Testis (tissue), 5 donors: Measurements from ENCODE around the gene PCDHB16. TPM values are rescaled to one million over a fixed set of nuclear protein-coding genes. Genes with fewer than 3 reads are reported as not detected.
A peak's percentile ranks its signal among the peaks of the same experiment; 100 is the strongest.
"Not testable (repeated sequence)": the region's sequence is repeated elsewhere in the genome, so short reads cannot be mapped to it uniquely, and the experiment has no call there.

Experiments
- DNase-seq: peaks from one replicate; pipeline ENCODE4 v3.0.0-alpha.2; 2019
- H3K27ac ChIP-seq, 2 donors: fragments of 200-600 bp; sonication (generic); one replicate each; pipeline ENCODE4 v1.5.1; 2019
- H3K27me3 ChIP-seq: fragments of 200-600 bp; sonication (generic); one replicate; pipeline ENCODE4 v1.5.1; 2019
- H3K36me3 ChIP-seq: fragments of 200-600 bp; sonication (generic); one replicate; pipeline ENCODE4 v1.5.1; 2017; ENCODE audit warnings: low read depth; ENCODE audit errors: missing control alignments
- H3K4me1 ChIP-seq: fragments of 200-600 bp; sonication (generic); one replicate; pipeline ENCODE4 v1.5.1; 2019
- H3K4me3 ChIP-seq, 2 donors: fragments of 200-600 bp; sonication (generic); one replicate each; pipeline ENCODE4 v1.5.1; 2017 to 2019
- H3K9me3 ChIP-seq: fragments of 200-600 bp; sonication (generic); one replicate; pipeline ENCODE4 v1.5.1; 2017
- POLR2A ChIP-seq: fragments of 450-650 bp; IDR thresholded peaks from one replicate; pipeline ENCODE4 v1.6.1; 2017; ENCODE audit warnings: antibody characterized with exemption, mild to moderate bottlenecking, moderate library complexity
- WGBS, 2 donors: methylation state at CpG; one replicate each; pipeline ENCODE4 v1.1.5; 2018; 5-methylcytosine and 5-hydroxymethylcytosine counted together
- intact Hi-C: fragments of 100-400 bp; cut with DNase I; formaldehyde crosslinking; loops from one replicate; pipeline ENCODE4 v1.15.1; 2023; ENCODE audit warnings: low total_unique reads
- long read RNA-seq, 2 donors: transcript quantifications; one replicate each; lab custom pipeline, GENCODE V29; 2026
- polyA plus RNA-seq: library from polyadenylated mRNA; stranded (reverse); fragments of 350-450 nt; fragmentation: Illumina TruSeq; extraction: RNeasy Lipid Tissue Mini Kit (QIAGEN cat#74804); gene quantifications from one replicate; pipeline ENCODE4 v1.2.3, GENCODE V29; 2014; ENCODE audit warnings: low read depth, low replicate concordance; ENCODE audit not compliant: insufficient read depth
- total RNA-seq, 2 donors: library from RNA; depleted of rRNA; stranded (reverse); fragments of >200 nt; gene quantifications; one replicate each; pipeline ENCODE4 v1.2.3, GENCODE V29; 2016
- TF ChIP-seq, protein P1 (sequence below), 3 experiments: fragments of 450-650 bp in 2 of 3; fragments of 200-600 bp in 1 of 3; sonication (generic) in 1 of 3; IDR thresholded peaks; one replicate each; pipeline ENCODE4 v1.5.1; 2016 to 2019; ENCODE audit warnings: antibody characterized with exemption in 3 of 3, mild to moderate bottlenecking in 2 of 3, moderate library complexity in 1 of 3

Gene PCDHB16
- total RNA-seq (1 to 10 TPM; 2.6 to 3.3 TPM), polyA plus RNA-seq (1.9 TPM)
- long read RNA-seq, donor 1, full-length matches to known transcripts = 7 of 7 reads
- long read RNA-seq, donor 1, partial matches to known transcripts = 0 of 7 reads
- long read RNA-seq, donor 1, other reads (novel, unspliced or antisense) = 0 of 7 reads
- long read RNA-seq, donor 2, full-length matches to known transcripts = 1 of 1 reads
- long read RNA-seq, donor 2, partial matches to known transcripts = 0 of 1 reads
- long read RNA-seq, donor 2, other reads (novel, unspliced or antisense) = 0 of 1 reads

- Histone ChIP-seq H3K4me3 (peak within 1 kb of the TSS; percentile 16 to 45), H3K36me3 (no peaks in the 10 kb centered on the region), H3K4me1 (no peaks in the 10 kb centered on the region), H3K9me3 (no peaks in the 10 kb centered on the region), H3K27ac (no peak within 1 kb of the TSS), H3K27me3 (no peaks in the 10 kb centered on the region)
- TF ChIP-seq, protein P1, sequence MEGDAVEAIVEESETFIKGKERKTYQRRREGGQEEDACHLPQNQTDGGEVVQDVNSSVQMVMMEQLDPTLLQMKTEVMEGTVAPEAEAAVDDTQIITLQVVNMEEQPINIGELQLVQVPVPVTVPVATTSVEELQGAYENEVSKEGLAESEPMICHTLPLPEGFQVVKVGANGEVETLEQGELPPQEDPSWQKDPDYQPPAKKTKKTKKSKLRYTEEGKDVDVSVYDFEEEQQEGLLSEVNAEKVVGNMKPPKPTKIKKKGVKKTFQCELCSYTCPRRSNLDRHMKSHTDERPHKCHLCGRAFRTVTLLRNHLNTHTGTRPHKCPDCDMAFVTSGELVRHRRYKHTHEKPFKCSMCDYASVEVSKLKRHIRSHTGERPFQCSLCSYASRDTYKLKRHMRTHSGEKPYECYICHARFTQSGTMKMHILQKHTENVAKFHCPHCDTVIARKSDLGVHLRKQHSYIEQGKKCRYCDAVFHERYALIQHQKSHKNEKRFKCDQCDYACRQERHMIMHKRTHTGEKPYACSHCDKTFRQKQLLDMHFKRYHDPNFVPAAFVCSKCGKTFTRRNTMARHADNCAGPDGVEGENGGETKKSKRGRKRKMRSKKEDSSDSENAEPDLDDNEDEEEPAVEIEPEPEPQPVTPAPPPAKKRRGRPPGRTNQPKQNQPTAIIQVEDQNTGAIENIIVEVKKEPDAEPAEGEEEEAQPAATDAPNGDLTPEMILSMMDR (IDR thresholded peaks at IDR 0.05) = peak; percentile 40 to 49 (median 46)
- no peak for TF ChIP-seq POLR2A
- peak; percentile 84 for DNase-seq
- intact Hi-C loops = no loop called here
- 11 to 13% methylated on average over 13 of the region's 13 CpGs for WGBS, 2 donors
Measured at GRCh38 chr5:141182248-141182647, at the start of gene PCDHB16. Gene PCDHB16, plus strand, starts transcription at chr5:141182387. Its CDS starts 173 bp downstream, at chr5:141182560.

DNA sequence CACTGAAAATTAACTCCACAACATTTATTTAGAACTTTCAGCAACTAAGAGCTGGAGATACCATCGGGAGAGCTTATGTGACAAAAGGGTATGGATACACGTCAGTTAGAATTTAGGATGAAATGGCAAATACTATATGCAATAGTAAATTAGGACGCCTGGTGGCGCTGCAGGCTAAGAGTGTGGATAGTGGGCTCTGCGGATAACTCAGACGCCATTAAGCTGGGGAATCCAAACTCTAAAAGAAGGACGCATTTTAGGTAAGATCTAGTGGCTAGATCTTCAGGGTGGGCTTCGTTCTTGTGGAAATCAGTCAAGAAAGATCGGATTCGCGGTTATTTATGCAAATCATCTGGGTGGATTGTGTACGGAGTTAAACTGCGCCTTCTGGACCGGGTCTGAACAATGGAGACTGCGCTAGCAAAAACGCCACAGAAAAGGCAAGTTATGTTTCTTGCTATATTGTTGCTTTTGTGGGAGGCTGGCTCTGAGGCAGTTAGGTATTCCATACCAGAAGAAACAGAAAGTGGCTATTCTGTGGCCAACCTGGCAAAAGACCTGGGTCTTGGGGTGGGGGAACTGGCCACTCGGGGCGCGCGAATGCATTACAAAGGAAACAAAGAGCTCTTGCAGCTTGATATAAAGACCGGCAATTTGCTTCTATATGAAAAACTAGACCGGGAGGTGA lies 47.0 kb upstream of the PCDHB16 start, which contains the start of gene PCDHB5:
Gene PCDHB5 (plus strand): TSS at position 177 of the 688 bp plus-strand sequence. CDS start 229 bp downstream, at position 406.
- Histone ChIP-seq H3K4me1 (peaks cover 3% of the 10 kb centered on the region), H3K27me3 (no peaks in the 10 kb centered on the region), H3K4me3 (peak within 1 kb of the TSS; percentile 57), H3K27ac (peak within 1 kb of the TSS in 1 of 2 donors; percentile 46), H3K36me3 (no peaks in the 10 kb centered on the region), H3K9me3 (no peaks in the 10 kb centered on the region)
- intact Hi-C loops = no loop called here
- TF ChIP-seq, protein P1 (IDR thresholded peaks at IDR 0.05) = peak; percentile 55 to 69 (median 65)
- TF ChIP-seq POLR2A = no peak
- peak; percentile 88 for DNase-seq
- 14% methylated on average over 22 of the region's 22 CpGs for WGBS, 2 donors

- WGBS, 2 donors = 26 to 41% methylated on average over 19 of the region's 19 CpGs
- no peaks in the 10 kb centered on the region for H3K27me3 ChIP-seq
- no peaks in the 10 kb centered on the region for H3K36me3 ChIP-seq
- no peak for TF ChIP-seq POLR2A
- TF ChIP-seq, protein P1 (IDR thresholded peaks at IDR 0.05) = no peak
- no peaks in the 10 kb centered on the region for H3K9me3 ChIP-seq
- no peak overlapping the region for H3K27ac ChIP-seq
- peak overlapping the region; percentile 57 for H3K4me3 ChIP-seq
- intact Hi-C loops = no loop called here
- H3K4me1 ChIP-seq = peaks cover 3% of the 10 kb centered on the region
- DNase-seq = no peak
Measured at GRCh38 chr5:141135718-141136266, 46.4 kb upstream of the PCDHB16 start.

DNA sequence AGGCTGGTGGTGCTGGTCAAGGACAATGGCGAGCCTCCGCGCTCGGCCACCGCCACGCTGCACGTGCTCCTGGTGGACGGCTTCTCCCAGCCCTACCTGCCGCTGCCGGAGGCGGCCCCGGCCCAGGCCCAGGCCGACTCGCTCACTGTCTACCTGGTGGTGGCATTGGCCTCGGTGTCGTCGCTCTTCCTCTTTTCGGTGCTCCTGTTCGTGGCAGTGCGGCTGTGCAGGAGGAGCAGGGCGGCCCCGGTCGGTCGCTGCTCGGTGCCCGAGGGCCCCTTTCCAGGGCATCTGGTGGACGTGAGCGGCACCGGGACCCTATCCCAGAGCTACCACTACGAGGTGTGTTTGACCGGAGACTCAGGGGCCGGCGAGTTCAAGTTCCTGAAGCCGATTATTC lies 44.8 kb upstream of the PCDHB16 start:
- DNase-seq, H3K9me3 ChIP-seq, H3K4me1 ChIP-seq, intact Hi-C loops, H3K27ac ChIP-seq, H3K36me3 ChIP-seq, H3K27me3 ChIP-seq: not testable (repeated sequence)
- peak overlapping the region in 1 of 2 donors; percentile 57 for H3K4me3 ChIP-seq
- 39 to 49% methylated on average over 26 to 33 of the region's 34 CpGs for WGBS, 2 donors

DNA sequence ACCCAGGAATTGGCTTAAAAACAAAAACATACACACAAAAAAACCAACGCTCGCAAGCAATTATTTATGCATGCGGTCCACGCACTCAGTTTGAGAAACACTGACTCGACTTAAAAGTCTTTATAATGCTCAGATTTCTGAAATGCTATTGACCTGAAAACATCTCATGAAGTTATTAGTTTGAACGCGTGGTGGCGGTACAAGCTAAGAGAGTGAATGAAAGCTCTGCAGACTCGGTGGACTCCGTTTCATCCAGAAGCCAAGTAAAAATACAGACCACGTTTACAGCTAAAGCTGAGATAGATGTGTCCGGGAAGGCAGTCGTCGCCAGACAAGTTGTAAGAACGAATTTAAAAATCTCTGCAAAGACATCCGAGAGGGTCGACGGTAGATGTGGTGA lies 32.4 kb upstream of the PCDHB16 start, which contains the start of gene PCDHB6:
Gene PCDHB6 (plus strand): TSS at position 246 of the 400 bp plus-strand sequence. CDS start 201 bp downstream, outside the sequence.
- intact Hi-C loops = no loop called here
- H3K9me3 ChIP-seq = no peaks in the 10 kb centered on the region
- WGBS, 2 donors = 9 to 19% methylated on average over 18 of the region's 18 CpGs
- no peaks in the 10 kb centered on the region for H3K27me3 ChIP-seq
- no peak within 1 kb of the TSS for H3K27ac ChIP-seq
- no peaks in the 10 kb centered on the region for H3K4me1 ChIP-seq
- TF ChIP-seq, protein P1 (IDR thresholded peaks at IDR 0.05) = peak; percentile 14 to 30 (median 27)
- TF ChIP-seq POLR2A = no peak
- peak within 1 kb of the TSS in 1 of 2 donors; percentile 18 for H3K4me3 ChIP-seq
- DNase-seq = peak; percentile 74
- H3K36me3 ChIP-seq = no peaks in the 10 kb centered on the region
